IMR-90 (cell line): ENCODE measurements around the gene NBPF12. TPM values are rescaled to one million over a fixed set of nuclear protein-coding genes. Genes with fewer than 3 reads are reported as not detected.
"Not testable (repeated sequence)": the region's sequence is repeated elsewhere in the genome, so short reads cannot be mapped to it uniquely, and the experiment has no call there.

Experiments
- ATAC-seq: fragments of 200-7000 bp; cut with Tn5 transposase; 2 replicates; pipeline ENCODE4 v1.9.1; 2020; ENCODE audit warnings: low read depth, mild to moderate bottlenecking, moderate library complexity
- BruUV-seq: library from RNA; stranded (reverse); fragments of 400-500 nt; replicated peaks from 2 replicates; lab custom pipeline; 2021; lab: Mats Ljungman, UMichigan
- CTCF ChIA-PET: fragments of 300-600 bp; formaldehyde crosslinking; extraction: SDS; loops from one replicate; lab custom pipeline; 2021; ENCODE audit warnings: antibody characterized with exemption; lab: Yijun Ruan, JAX
- POLR2A ChIA-PET: fragments of 300-600 bp; sonication (Branson Sonifier 250); formaldehyde crosslinking; loops from one replicate; lab custom pipeline; 2022; ENCODE audit warnings: antibody characterized with exemption; ENCODE audit not compliant: unreplicated experiment; lab: Charles Lee
- DNase-seq: peaks from one replicate; pipeline ENCODE4 v3.0.0; 2013
- H2AFZ ChIP-seq: replicated peaks from 2 replicates; pipeline ENCODE3; 2013; ENCODE audit warnings: low read length, mild to moderate bottlenecking; ENCODE audit not compliant: poor library complexity
- H2AK5ac ChIP-seq: 2 replicates; pipeline ENCODE4 v1.6.1; 2013; ENCODE audit warnings: low read depth, low read length, inconsistent platforms
- H2AK9ac ChIP-seq: replicated peaks from 2 replicates; pipeline ENCODE3; 2013; ENCODE audit warnings: mild to moderate bottlenecking, low read depth, low read length, moderate library complexity; ENCODE audit not compliant: poor library complexity
- H2BK120ac ChIP-seq: 2 replicates; pipeline ENCODE4 v1.6.1; 2013; ENCODE audit warnings: low read depth, low read length, inconsistent platforms
- H2BK15ac ChIP-seq: 3 replicates; pipeline ENCODE4 v1.6.1; 2013; ENCODE audit warnings: low read depth, low read length, inconsistent platforms
- H2BK20ac ChIP-seq: 2 replicates; pipeline ENCODE4 v1.6.1; 2013; ENCODE audit warnings: low read depth, mild to moderate bottlenecking, inconsistent platforms, low read length, moderate library complexity
- H2BK5ac ChIP-seq: 2 replicates; pipeline ENCODE4 v1.6.1; 2013; ENCODE audit warnings: mild to moderate bottlenecking, low read depth, low read length, inconsistent platforms; ENCODE audit not compliant: poor library complexity, severe bottlenecking
- H3K14ac ChIP-seq: replicated peaks from 2 replicates; pipeline ENCODE4 v1.6.1; 2013; ENCODE audit warnings: low read depth, low read length, inconsistent platforms
- H3K18ac ChIP-seq: 2 replicates; pipeline ENCODE4 v1.6.1; 2013; ENCODE audit warnings: low read depth, low read length, control low read depth
- H3K23ac ChIP-seq: 2 replicates; pipeline ENCODE4 v1.6.1; 2013; ENCODE audit warnings: low read depth, low read length, inconsistent platforms
- H3K27ac ChIP-seq: 2 replicates; pipeline ENCODE4 v1.5.1; 2013; ENCODE audit warnings: mild to moderate bottlenecking, control low read depth, low read length; ENCODE audit not compliant: insufficient read depth
- H3K27me3 ChIP-seq: 2 replicates; pipeline ENCODE4 v1.6.1; 2013; ENCODE audit warnings: low read length; ENCODE audit not compliant: control insufficient read depth, insufficient read depth
- H3K36me3 ChIP-seq: 2 replicates; pipeline ENCODE4 v1.6.1; 2013; ENCODE audit warnings: low read length, mixed read lengths; ENCODE audit not compliant: control insufficient read depth, insufficient read depth
- H3K4ac ChIP-seq: 2 replicates; pipeline ENCODE4 v1.6.1; 2013; ENCODE audit warnings: low read depth, low read length, inconsistent platforms
- H3K4me1 ChIP-seq: 2 replicates; pipeline ENCODE4 v1.6.1; 2013; ENCODE audit warnings: low read length, mixed read lengths; ENCODE audit not compliant: control insufficient read depth, insufficient read depth
- H3K4me2 ChIP-seq: 2 replicates; pipeline ENCODE4 v1.6.1; 2013; ENCODE audit warnings: low read depth, mild to moderate bottlenecking, control low read depth, low read length, moderate library complexity
- H3K4me3 ChIP-seq: 2 replicates; pipeline ENCODE4 v1.5.1; 2013; ENCODE audit warnings: low read depth, mild to moderate bottlenecking, control low read depth, low read length, moderate library complexity; ENCODE audit not compliant: insufficient read depth
- H3K56ac ChIP-seq: 2 replicates; pipeline ENCODE4 v1.6.1; 2013; ENCODE audit warnings: low read length, inconsistent platforms; ENCODE audit not compliant: insufficient read depth; ENCODE audit errors: extremely low read depth
- H3K79me1 ChIP-seq, 2 experiments: 2 replicates each; pipeline ENCODE4 v1.6.1; 2013; ENCODE audit warnings: low read length in 2 of 2, inconsistent platforms in 1 of 2, low read depth in 1 of 2
- H3K9ac ChIP-seq: 2 replicates; pipeline ENCODE4 v1.6.1; 2013; ENCODE audit warnings: low read depth, low read length, control low read depth
- H3K9me1 ChIP-seq: 2 replicates; pipeline ENCODE4 v1.6.1; 2013; ENCODE audit warnings: low read length, inconsistent platforms; ENCODE audit not compliant: insufficient read depth
- H3K9me3 ChIP-seq: 2 replicates; pipeline ENCODE4 v1.6.1; 2013; ENCODE audit warnings: low read length; ENCODE audit not compliant: control insufficient read depth, insufficient read depth
- H4K20me1 ChIP-seq: 2 replicates; pipeline ENCODE4 v1.6.1; 2013; ENCODE audit warnings: low read length, inconsistent platforms; ENCODE audit not compliant: insufficient read depth
- H4K5ac ChIP-seq: 2 replicates; pipeline ENCODE4 v1.6.1; 2013; ENCODE audit warnings: mild to moderate bottlenecking, low read depth, low read length, control low read depth
- H4K8ac ChIP-seq, 2 experiments: 2 replicates each; pipeline ENCODE4 v1.6.1; 2013; ENCODE audit warnings: low read depth in 2 of 2, low read length in 2 of 2, control low read depth in 1 of 2, inconsistent platforms in 1 of 2
- H4K91ac ChIP-seq: 2 replicates; pipeline ENCODE4 v1.6.1; 2013; ENCODE audit warnings: low read depth, low read length, inconsistent platforms; ENCODE audit not compliant: insufficient read depth
- WGBS, 2 experiments: methylation state at CpG; one replicate each; pipeline versions ENCODE4 v1.1.5 to v1.1.7; 2013; ENCODE audit warnings: missing lambda C conversion rate in 2 of 2; ENCODE audit not compliant: insufficient read length in 1 of 2; ENCODE audit errors: extremely low coverage in 2 of 2; 5-methylcytosine and 5-hydroxymethylcytosine counted together
- dilution Hi-C: fragments of 300-500 bp; cut with HindIII; formaldehyde crosslinking; loops from one replicate; pipeline ENCODE4 v1.14.3; 2018; ENCODE audit warnings: low sequenced_read_pairs; ENCODE audit not compliant: unreplicated experiment
- in situ Hi-C: fragments of 300-500 bp; cut with MboI; formaldehyde crosslinking; loops from 3 replicates; pipeline ENCODE4 v1.14.3; 2019; ENCODE audit warnings: low sequenced_read_pairs, inconsistent platforms, mixed read lengths
- intact Hi-C: fragments of 100-400 bp; cut with micrococcal nuclease; formaldehyde crosslinking; loops from 2 replicates; pipeline ENCODE4 v1.10.0; 2022
- polyA plus RNA-seq, 3 experiments: library from polyadenylated mRNA; depleted of rRNA; stranded (reverse); fragments of >200 nt; gene quantifications; 2 replicates each; pipeline ENCODE4 v1.2.3, GENCODE V29; 2012; ENCODE audit warnings: low replicate concordance in 1 of 3
- total RNA-seq: library from RNA; depleted of rRNA; stranded (reverse); fragments of >200 nt; gene quantifications from 2 replicates; pipeline ENCODE4 v1.2.3, GENCODE V29; 2012

The NBPF12 gene
- total and polyA plus RNA-seq, 2 of the 4 experiments (the other 2 are of a cell fraction) = 4.5 to 4.8 TPM

DNA sequence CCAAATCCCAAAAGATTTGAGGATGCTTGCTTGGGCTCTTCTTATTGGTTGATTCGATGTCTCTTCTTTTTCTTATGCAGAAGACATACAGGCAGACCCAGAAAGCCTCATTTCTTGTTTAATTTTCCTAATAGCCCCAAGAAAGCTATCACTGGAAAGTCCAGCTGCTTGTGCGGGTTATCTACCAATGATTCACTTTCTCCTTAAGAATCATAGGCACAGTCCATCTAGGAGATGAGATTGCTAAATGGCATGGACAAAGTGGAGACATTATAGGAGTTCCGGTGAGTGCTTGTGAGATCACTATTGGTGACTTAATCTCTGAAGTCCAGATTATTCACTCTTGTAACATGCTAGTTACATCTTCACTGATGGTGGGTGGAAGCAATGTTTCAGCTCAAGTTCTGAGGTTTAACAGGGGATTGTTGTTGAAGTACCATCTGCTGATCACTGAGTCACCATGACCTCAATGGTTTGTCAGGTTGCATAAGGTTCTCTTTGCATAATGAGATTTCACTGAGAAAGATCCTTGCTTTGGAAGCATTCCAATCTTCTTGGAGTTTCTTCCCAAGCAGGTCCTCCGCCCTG lies 92.0 kb downstream of the NBPF12 start:
- H3K4me1 ChIP-seq, H3K36me3 ChIP-seq, H4K5ac ChIP-seq, H4K8ac ChIP-seq, H3K79me1 ChIP-seq, intact Hi-C loops, H2BK120ac ChIP-seq, H3K56ac ChIP-seq, H3K4ac ChIP-seq, H3K27ac ChIP-seq, H2BK5ac ChIP-seq, H3K4me2 ChIP-seq, H3K9me1 ChIP-seq, H2AK9ac ChIP-seq, H2BK20ac ChIP-seq, H4K91ac ChIP-seq, in situ Hi-C loops, H3K9me3 ChIP-seq, dilution Hi-C loops, H2AFZ ChIP-seq, H3K4me3 ChIP-seq, H2AK5ac ChIP-seq, CTCF ChIA-PET, H3K9ac ChIP-seq, H3K27me3 ChIP-seq, H3K18ac ChIP-seq, H2BK15ac ChIP-seq, H3K14ac ChIP-seq, H3K23ac ChIP-seq, BruUV-seq, POLR2A ChIA-PET, H4K20me1 ChIP-seq: not testable (repeated sequence)
- peak; percentile 31 for DNase-seq
- WGBS, 2 experiments = no CpG with 5 or more reads among the region's 4 CpGs
- peak; percentile 59; the same call in 1 of the 2 replicates for ATAC-seq
